WTC11 (cell line): ENCODE data around the gene RBMS2. TPM values are rescaled to one million over a fixed set of nuclear protein-coding genes. Genes with fewer than 3 reads are reported as not detected.

Experiments used
- ATAC-seq: fragments of 200-7000 bp; cut with Tn5 transposase; 2 replicates; pipeline ENCODE4 v1.10.0; 2021; ENCODE audit warnings: mild to moderate bottlenecking, moderate library complexity
- CTCF ChIA-PET: fragments of 300-600 bp; sonication (Branson Sonifier 250); formaldehyde crosslinking; loops from one replicate; lab custom pipeline; 2021; ENCODE audit warnings: antibody characterized with exemption; lab: Charles Lee
- POLR2A ChIA-PET: fragments of 350-600 bp; sonication (Branson Sonifier 250); formaldehyde crosslinking; loops from one replicate; lab custom pipeline; 2021; ENCODE audit warnings: antibody characterized with exemption; lab: Charles Lee
- DNase-seq: peaks from one replicate; pipeline ENCODE4 v3.0.0; 2021; ENCODE audit warnings: low spot score
- H3K27ac Mint-ChIP-seq: 2 replicates; pipeline ENCODE4 v1.8.0; 2021; ENCODE audit warnings: mixed read lengths
- H3K27me3 Mint-ChIP-seq: 2 replicates; pipeline ENCODE4 v1.8.0; 2021; ENCODE audit warnings: low read depth, mild to moderate bottlenecking, moderate library complexity, mixed read lengths
- H3K36me3 Mint-ChIP-seq: 2 replicates; pipeline ENCODE4 v1.8.0; 2021; ENCODE audit warnings: mixed read lengths
- H3K4me1 Mint-ChIP-seq: 2 replicates; pipeline ENCODE4 v1.8.0; 2022; ENCODE audit warnings: mixed read lengths
- H3K4me3 Mint-ChIP-seq: 2 replicates; pipeline ENCODE4 v1.8.0; 2021; ENCODE audit warnings: mild to moderate bottlenecking, moderate library complexity, mixed read lengths
- H3K9me3 Mint-ChIP-seq: 2 replicates; pipeline ENCODE4 v1.8.0; 2021; ENCODE audit warnings: mixed read lengths
- AFF4 ChIP-seq: sonication (generic); formaldehyde crosslinking; IDR thresholded peaks from 2 replicates; pipeline ENCODE4 v1.8.1; 2023; ENCODE audit warnings: mild to moderate bottlenecking, missing genetic modification reagents, borderline replicate concordance
- CDX4 ChIP-seq: fragments of 250-450 bp; sonication (Bioruptor Pico); IDR thresholded peaks from 2 replicates; pipeline ENCODE4 v1.9.0; 2021; ENCODE audit warnings: moderate library complexity, mild to moderate bottlenecking, inconsistent platforms, borderline replicate concordance
- E2F5 ChIP-seq: sonication (generic); formaldehyde crosslinking; IDR thresholded peaks from 2 replicates; pipeline ENCODE4 v1.8.1; 2022; ENCODE audit warnings: mild to moderate bottlenecking, moderate library complexity, missing genetic modification reagents
- FOXJ3 ChIP-seq: sonication (generic); formaldehyde crosslinking; IDR thresholded peaks from 2 replicates; pipeline ENCODE4 v1.9.0; 2021; ENCODE audit warnings: missing genetic modification reagents, mild to moderate bottlenecking, borderline replicate concordance
- FOXK1 ChIP-seq: sonication (generic); formaldehyde crosslinking; IDR thresholded peaks from 2 replicates; pipeline ENCODE4 v1.8.0; 2022; ENCODE audit warnings: mild to moderate bottlenecking, moderate library complexity, missing genetic modification reagents
- GTF2I ChIP-seq: fragments of 250-450 bp; sonication (Bioruptor Pico); conservative IDR thresholded peaks from 2 replicates; pipeline ENCODE4 v1.4.0; 2021; ENCODE audit warnings: mild to moderate bottlenecking
- IRF2 ChIP-seq: sonication (generic); formaldehyde crosslinking; IDR thresholded peaks from 2 replicates; pipeline ENCODE4 v1.8.0; 2022; ENCODE audit warnings: low read depth, missing genetic modification reagents, borderline replicate concordance
- KAT7 ChIP-seq: sonication (generic); formaldehyde crosslinking; IDR thresholded peaks from 2 replicates; pipeline ENCODE4 v1.8.1; 2023; ENCODE audit warnings: missing genetic modification reagents, mild to moderate bottlenecking, borderline replicate concordance
- MAX ChIP-seq: sonication (generic); formaldehyde crosslinking; IDR thresholded peaks from 2 replicates; pipeline ENCODE4 v1.8.0; 2022; ENCODE audit warnings: mild to moderate bottlenecking, missing genetic modification reagents
- PREB ChIP-seq: sonication (generic); formaldehyde crosslinking; IDR thresholded peaks from 2 replicates; pipeline ENCODE4 v1.8.1; 2022; ENCODE audit warnings: mild to moderate bottlenecking, missing genetic modification reagents, moderate library complexity, borderline replicate concordance
- RELA ChIP-seq: sonication (generic); formaldehyde crosslinking; IDR thresholded peaks from 2 replicates; pipeline ENCODE4 v1.8.1; 2022; ENCODE audit warnings: missing genetic modification reagents, mild to moderate bottlenecking, borderline replicate concordance
- SMAD3 ChIP-seq: sonication (generic); formaldehyde crosslinking; IDR thresholded peaks from 2 replicates; pipeline ENCODE4 v1.8.0; 2022; ENCODE audit warnings: missing genetic modification reagents, mild to moderate bottlenecking, borderline replicate concordance
- USF1 ChIP-seq: sonication (generic); formaldehyde crosslinking; IDR thresholded peaks from 2 replicates; pipeline ENCODE4 v1.8.0; 2022; ENCODE audit warnings: mild to moderate bottlenecking, missing genetic modification reagents
- ZBTB43 ChIP-seq: sonication (generic); formaldehyde crosslinking; IDR thresholded peaks from 2 replicates; pipeline ENCODE4 v1.8.1; 2023; ENCODE audit warnings: mild to moderate bottlenecking, missing genetic modification reagents
- ZNF121 ChIP-seq: sonication (generic); formaldehyde crosslinking; IDR thresholded peaks from 2 replicates; pipeline ENCODE4 v1.8.0; 2023; ENCODE audit warnings: missing genetic modification reagents
- ZNF219 ChIP-seq: sonication (generic); formaldehyde crosslinking; IDR thresholded peaks from 2 replicates; pipeline ENCODE4 v1.8.0; 2023; ENCODE audit warnings: missing genetic modification reagents, mild to moderate bottlenecking, borderline replicate concordance
- ZNF512 ChIP-seq: sonication (generic); formaldehyde crosslinking; IDR thresholded peaks from 2 replicates; pipeline ENCODE4 v1.8.1; 2022; ENCODE audit warnings: missing genetic modification reagents, borderline replicate concordance
- ZNF532 ChIP-seq: fragments of 250-450 bp; sonication (Bioruptor Pico); IDR thresholded peaks from 2 replicates; pipeline ENCODE4 v1.9.0; 2021; ENCODE audit warnings: mild to moderate bottlenecking, borderline replicate concordance
- ZNF671 ChIP-seq: fragments of 250-450 bp; sonication (Bioruptor Pico); IDR thresholded peaks from 2 replicates; pipeline ENCODE4 v1.8.0; 2021; ENCODE audit warnings: mild to moderate bottlenecking
- ZSCAN18 ChIP-seq: fragments of 250-450 bp; sonication (Bioruptor Pico); IDR thresholded peaks from 2 replicates; pipeline ENCODE4 v2.1.2; 2022; ENCODE audit warnings: mild to moderate bottlenecking, moderate library complexity
- total RNA-seq: library from RNA; stranded (reverse); gene quantifications from 3 replicates; pipeline ENCODE4 v1.2.3, GENCODE V29; 2021

The RBMS2 gene
- total RNA-seq, 1 experiment from 2014 or later: 16.7 TPM

- DNase-seq (no peak), ATAC-seq (no peak)
- no peak overlapping the region for H3K4me3 Mint-ChIP-seq
- CTCF ChIA-PET: interaction anchor here (2.6 kb wide), 1 partner anchor 22 kb away, joined by 17 read pairs; no protein-coding TSS in a partner anchor
- peaks cover 64% of the 10 kb centered on the region for H3K36me3 Mint-ChIP-seq
- no peaks in the 10 kb centered on the region for H3K27me3 Mint-ChIP-seq
- no peaks in the 10 kb centered on the region for H3K4me1 Mint-ChIP-seq
- no peak for TF ChIP-seq RELA (CRISPR knock-in tag)
- no peak for TF ChIP-seq ZNF532 (CRISPR knock-in tag)
- TF ChIP-seq FOXJ3 (CRISPR knock-in tag): no peak
- TF ChIP-seq ZNF121 (CRISPR knock-in tag): no peak
- TF ChIP-seq ZNF219 (CRISPR knock-in tag): no peak
- no peak for TF ChIP-seq KAT7
- TF ChIP-seq ZNF512 (CRISPR knock-in tag): no peak
- no peak for TF ChIP-seq IRF2
- TF ChIP-seq E2F5: no peak
- no peak for TF ChIP-seq FOXK1 (CRISPR knock-in tag)
- TF ChIP-seq ZBTB43 (CRISPR knock-in tag): no peak
- no peak for TF ChIP-seq AFF4 (CRISPR knock-in tag)
- TF ChIP-seq ZSCAN18 (CRISPR knock-in tag): no peak
- TF ChIP-seq GTF2I (CRISPR knock-in tag): no peak
- no peak for TF ChIP-seq MAX (CRISPR knock-in tag)
- TF ChIP-seq SMAD3 (CRISPR knock-in tag): no peak
- TF ChIP-seq ZNF671: no peak
- no peak for TF ChIP-seq USF1
- no peak for TF ChIP-seq PREB (CRISPR knock-in tag)
- no peak for TF ChIP-seq CDX4 (CRISPR knock-in tag)
- POLR2A ChIA-PET: no interaction called here
- no peaks in the 10 kb centered on the region for H3K9me3 Mint-ChIP-seq
- no peak overlapping the region for H3K27ac Mint-ChIP-seq
Observed at GRCh38 chr12:56614627-56615026, 93.0 kb downstream of the RBMS2 start.
